NCI-H1436 treated with DMSO at 0.1 percent for 48 hours (cell line): Measurements from ENCODE around the gene BHLHE40.
"Not testable (repeated sequence)": the region's sequence is repeated elsewhere in the genome, so short reads cannot be mapped to it uniquely, and the experiment has no call there.

Experiments
- DNase-seq: peaks from one replicate; lab custom pipeline; 2025; lab: John Stamatoyannopoulos, UW

Gene BHLHE40

DNA sequence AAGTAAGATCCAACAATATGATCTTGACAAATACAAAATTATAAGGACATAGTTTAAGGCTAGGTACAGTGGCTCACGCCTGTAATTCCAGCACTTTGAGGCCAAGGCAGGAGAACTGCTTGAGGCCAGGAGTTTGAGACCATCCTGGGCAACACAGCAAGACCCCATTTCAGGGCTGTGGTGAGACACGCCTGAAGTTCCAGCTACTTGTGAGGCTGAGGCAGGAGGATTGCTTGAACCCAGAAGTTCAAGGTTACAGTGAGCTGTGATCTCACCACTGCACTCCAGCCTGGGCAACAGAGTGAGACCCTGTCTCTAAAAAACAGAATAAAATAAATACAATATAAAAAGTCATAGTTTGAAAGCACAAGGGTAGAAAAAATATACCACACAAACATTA is 17.4 kb upstream of the BHLHE40 start:
- not testable (repeated sequence) for DNase-seq

DNA sequence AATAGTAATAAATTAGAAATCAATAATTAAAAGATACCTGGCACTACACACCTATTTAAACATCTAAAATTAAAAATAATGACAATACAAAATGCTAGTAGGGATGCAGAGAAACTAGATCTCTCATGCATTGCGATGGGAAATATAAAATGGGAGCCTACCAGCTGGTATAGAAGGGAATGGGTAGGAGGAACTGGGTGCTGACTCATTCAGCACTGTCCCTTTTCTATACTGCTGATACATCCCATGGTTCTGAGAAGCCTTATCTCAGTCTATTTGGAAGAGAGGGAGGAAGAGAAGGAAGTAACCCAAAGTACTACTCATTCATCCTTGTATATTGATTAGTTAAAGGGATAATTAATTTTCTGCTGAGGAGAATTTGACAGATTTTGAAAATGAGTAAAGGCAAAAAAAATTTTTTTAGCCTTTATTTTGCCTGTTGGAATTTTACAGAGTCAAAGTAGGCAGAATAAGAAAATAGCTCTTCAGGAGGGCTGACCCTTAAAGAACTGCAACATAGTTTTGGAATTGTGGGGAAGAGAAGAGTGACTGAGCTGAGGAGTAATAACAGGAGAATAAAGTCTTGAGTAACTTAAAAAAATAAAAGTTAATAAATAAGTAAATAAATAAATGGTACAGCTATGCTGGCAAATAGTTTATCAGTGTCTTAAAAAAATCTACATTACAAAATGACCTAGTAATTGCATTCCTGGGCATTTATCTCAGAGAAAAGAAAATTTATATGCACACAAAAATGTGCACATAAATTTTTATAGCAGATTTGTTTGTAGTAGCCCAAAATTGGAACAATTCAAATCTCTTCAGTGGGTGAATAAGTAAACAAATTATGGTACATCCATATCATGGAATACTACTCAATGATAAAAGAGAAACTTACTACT is 15.3 kb upstream of the BHLHE40 start:
- no peak for DNase-seq

DNA sequence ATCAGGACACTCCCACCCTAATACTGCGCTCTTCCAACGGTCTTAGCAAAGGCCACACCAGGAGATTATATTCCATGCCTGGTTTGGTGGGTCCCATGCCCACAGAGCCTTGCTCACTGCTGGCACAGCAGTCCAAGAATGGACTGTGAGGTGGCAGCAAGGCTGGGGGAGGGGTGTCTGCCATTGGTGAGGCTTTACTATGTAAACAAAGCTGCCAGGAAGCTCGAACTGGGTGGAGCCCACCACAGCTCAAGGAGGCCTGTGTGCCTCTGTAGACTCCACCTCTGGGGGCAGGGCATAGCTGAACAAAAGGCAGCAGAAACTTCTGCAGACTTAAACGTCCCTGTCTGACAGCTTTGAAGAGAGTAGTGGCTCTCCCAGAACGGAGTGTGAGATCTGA is 13.2 kb upstream of the BHLHE40 start:
- not testable (repeated sequence) for DNase-seq

DNA sequence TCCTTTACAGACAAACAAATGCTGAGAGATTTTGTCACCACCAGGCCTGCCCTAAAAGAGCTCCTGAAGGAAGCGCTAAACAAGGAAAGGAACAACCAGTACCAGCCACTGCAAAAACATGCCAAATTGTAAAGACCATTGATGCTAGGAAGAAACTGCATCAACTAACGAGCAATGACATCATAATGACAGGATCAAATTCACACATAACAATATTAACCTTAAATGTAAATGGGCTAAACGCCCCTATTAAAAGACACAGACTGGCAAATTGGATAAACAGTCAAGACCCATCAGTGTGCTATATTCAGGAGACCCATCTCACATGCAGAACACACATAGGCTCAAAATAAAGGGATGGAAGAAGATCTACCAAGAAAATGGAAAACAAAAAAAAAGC is 11.6 kb upstream of the BHLHE40 start:
- DNase-seq: not testable (repeated sequence)

DNA sequence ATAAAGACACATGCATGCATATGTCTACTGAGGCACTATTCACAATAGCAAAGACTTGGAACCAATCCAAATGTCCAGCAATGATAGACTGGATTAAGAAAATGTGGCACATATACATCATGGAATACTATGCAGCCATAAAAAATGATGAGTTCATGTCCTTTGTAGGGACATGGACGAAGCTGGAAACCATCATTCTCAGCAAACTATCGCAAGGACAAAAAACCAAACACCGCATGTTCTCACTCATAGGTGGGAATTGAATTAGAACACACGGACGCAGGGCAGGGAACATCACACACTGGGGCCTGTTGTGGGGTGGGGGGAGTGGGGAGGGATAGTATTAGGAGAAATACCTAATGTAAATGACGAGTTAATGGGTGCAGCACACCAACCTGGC is 7.8 kb upstream of the BHLHE40 start:
- not testable (repeated sequence) for DNase-seq

DNA sequence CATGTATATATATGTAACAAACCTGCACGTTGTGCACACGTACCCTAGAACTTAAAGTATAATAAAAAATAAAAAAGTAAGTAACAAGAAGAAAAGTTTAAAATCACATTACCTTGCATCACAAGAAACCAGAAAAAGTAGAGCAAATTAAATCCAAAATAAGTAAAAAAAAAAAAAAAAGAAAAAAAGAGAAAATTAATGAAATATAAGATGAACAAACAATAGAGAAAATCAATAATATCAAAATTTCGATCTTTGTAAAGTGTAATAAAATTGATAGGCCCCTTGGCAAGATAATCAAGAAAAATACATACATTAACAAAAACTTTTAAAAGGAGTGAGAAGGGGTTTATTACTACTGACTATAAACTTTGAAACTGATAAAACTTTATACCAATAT is 7.4 kb upstream of the BHLHE40 start:
- DNase-seq: no peak

DNA sequence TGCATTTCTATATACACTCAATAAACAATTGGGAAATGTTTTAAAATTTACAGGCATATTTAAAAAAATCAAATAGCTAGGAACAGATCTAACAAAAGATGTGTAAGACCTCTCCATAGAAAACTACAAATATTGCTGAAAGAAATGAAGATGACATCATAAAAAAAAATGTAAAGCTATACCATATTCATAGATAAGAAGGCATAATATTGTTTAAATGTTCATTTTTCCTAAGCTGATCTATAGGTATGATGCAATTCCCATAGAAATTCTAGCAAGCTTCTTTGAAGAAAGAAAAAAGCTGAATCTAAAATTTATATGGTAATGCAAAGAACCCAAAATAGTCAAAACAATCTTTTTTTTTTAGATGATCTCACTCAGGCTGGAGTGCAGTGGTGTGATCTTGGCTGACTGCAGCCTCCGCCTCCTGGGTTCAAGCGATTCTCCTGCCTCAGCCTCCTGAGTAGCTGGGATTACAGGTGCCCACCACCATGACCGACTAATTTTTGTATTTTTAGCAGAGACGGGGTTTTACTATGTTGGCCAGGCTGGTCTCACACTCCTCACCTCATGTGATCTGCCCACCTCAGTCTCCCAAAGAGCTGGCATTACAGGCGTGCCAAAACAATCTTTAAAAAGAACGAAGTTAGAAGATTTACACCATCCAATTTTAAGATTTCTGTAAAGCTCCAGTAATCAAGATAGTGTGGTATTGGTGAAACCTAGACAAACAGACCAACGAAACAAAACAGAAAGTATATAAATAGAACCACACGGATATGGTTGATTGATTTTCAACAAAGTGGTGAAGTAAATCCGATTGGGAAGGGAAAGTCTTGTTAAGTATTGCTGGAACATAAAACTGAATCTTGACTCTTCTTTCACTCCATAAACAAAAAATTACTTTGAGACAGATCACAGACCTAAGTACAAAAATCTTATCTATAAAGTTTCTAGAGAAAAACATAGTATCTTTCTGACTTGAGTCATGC is 6.3 kb upstream of the BHLHE40 start:
- no peak for DNase-seq

DNA sequence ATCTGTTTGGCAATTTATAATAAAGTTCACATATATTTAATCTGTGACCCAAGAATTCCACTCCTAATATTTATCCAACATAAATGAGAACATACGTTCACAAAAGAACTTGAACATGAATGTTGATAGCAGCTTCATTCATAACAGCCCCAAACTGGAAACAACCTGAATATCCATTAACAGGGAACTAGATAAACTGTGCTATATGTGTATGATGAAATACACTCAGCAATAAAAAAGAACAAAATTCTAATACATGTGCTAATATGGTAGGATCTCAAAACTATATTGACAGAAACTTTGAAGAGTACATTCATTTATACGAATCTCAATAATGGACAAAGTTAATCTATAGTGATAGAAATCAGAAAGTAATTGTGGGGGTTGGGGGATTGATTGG is 5.1 kb upstream of the BHLHE40 start:
- no peak for DNase-seq

DNA sequence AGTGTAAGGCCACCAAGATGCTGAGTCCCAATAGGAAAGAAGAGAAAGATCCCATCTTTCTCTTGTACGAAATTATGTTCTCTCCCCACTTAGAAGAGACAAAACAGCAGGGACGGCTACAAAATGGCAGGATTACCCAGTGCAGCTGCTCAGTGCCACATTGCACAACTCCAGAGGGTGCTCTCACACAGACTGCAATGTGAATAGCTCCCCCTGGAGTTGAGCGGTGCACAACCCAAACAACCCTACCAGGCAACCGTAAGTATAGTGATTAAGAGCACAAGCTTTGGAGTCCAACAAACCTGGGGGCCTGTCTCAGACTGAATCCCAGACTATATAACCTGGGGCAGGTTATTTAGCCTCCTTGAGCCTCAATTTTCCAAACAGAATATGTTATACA is 3.1 kb upstream of the BHLHE40 start:
- DNase-seq: no peak

DNA sequence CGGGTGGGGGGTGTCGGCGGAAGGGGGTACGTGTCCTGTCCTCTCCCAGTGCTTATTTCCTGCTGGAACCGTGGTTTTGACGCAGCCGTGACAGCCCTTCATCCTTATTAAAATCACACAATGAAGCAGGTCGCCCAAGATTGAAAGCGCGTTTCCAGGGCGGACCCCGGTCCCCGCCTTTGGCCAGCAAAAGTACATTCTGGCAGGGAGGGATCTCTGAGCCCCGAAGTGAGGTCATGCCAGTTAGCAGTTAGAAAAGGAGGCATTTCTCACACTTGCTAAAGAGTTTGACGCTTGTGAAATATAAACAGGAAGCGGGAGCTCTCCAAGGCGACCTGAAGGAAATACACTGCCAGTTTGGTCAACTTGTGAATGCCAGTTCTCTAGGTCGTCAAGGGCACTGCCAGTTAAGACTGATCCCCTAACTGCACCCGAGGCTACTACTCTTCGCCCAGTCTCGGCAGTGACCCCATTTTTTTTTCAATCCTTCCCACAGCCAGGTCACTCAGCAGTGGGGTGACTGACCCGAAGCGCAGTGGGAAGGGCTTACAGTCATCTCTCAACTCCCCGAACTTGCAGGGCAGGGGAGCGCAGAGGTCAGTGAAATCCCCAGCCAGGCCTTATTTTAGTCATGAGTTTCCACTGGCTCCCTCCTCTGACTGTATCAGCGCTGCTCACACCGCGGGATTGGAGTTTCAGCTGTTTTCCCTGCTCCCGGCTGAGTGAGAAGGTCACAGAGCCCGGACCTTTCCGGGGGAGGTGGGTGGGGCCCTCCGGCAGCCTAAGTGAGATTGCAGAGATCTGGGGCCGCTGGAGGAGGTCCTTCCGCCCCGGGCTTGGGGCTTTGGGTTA is 2.0 kb upstream of the BHLHE40 start:
- no peak for DNase-seq

DNA sequence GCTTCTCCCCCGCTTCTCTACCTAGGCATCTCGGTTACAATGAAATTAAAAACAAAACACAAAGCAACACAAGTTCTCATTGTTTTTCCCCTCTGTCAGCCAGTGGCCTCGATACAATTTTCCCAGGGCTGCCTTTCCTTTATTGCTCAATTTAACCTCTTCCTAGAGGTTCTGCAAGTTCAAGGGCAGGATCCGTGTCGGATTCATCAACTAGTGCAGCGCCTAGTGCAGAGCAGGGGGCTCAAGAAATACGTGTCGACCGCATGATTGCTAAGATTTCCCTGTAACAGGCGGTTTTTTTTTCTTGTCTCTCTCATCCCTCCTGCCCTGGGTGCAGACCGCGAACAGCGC is 1.4 kb upstream of the BHLHE40 start:
- no peak for DNase-seq

DNA sequence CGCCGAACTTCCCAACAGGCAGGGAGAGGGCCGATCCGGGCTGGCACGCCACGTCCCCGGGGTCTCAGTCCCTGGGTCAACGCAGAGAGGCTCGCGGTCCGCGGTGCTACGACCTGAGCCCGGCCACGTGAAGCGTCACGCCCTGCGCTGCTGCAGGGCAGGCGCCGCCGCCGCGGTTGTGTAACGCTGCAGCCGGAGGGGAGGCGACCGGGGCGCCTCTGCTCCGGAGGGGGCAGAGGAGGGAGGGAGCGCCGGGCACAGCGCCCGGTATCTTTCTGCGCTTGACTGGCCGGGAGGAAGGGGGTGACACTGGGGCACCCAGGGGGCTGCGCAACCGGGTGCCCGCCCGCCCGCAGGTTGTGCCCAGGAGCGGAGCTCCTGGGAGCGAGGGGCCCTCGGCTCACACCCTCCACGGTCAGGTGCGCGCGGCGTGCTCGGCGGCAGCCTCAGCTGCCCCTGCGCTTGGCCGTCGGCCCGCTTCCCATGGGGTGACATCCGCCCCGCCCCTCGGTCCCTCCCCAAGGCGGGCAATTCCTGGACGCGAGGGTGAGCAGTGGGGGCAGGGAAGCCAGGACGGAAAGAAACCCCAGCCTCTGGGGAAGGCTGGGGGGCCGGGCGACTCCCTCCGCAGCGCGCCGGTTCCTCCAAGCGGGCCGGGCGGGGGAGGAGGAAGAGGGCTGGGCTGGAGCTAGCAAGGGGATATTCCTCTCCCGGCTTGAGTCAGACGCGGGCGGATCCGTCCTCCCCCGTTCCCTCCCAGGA is 852 bp upstream of the BHLHE40 start:
- DNase-seq: no peak

DNA sequence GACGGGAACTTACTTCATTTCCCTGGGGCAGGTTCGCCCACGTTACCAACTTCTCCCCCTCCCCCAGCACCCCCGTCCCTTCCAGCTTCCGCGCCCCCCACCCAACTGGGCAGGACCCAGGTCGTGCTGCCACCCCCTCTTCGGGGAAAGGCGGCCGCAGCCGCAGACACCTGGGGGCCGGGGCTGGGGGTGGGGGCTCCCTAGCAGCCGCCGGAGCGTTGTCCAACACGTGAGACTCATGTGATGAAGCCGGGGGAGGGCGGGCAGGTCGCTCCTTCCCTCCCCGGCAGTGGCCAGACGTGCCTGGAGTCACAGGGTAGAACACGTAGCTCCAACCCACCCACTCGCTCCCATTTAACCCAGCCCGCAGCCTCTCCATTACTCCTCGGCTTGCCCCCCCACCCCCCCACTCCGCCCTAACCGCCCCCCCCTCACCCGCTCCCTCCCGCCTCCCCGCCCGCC is 240 bp upstream of the BHLHE40 start:
- DNase-seq: no peak

DNA sequence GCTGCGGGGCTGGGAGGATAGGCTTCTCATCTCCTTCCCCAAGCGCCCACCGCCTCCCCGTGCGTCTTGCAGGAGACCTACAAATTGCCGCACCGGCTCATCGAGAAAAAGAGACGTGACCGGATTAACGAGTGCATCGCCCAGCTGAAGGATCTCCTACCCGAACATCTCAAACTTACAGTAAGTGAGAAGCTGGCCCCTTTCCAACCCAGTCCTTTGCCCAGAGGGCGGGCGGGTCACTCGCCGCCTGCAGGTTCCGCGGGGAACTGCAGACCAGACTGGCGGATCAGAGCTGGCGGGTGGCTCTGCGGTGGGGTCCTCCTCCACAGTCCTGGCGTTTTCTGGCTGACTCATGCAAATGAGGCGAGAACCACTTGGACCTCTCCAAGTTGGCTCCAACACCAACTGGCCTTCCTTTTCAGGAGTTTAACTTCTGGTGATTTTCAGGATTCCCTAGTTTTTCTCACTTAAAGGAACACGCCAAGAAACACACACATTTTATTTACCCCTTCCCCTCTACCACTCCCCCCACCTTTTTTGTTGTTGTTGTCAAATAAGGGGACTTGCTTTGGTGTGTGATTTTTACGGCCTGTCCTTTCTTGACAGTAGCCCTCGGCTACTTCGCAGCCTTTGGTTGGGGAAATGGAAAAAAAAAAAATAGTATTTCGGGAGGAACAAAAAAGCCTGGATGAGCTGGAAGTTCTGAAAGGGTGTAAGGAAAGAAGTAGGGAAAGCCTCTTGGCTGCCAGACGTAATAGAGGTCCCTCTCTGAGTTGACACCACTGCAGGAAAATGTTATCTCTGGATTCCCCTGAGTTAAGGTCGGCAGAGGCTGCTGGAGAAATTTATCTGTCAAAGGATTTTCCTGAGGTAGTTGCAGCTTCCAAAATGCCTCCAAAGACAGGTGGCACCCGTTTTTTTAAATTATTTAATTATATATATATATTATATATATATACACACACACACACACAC is 1.3 kb downstream of the BHLHE40 start:
- DNase-seq: no peak

DNA sequence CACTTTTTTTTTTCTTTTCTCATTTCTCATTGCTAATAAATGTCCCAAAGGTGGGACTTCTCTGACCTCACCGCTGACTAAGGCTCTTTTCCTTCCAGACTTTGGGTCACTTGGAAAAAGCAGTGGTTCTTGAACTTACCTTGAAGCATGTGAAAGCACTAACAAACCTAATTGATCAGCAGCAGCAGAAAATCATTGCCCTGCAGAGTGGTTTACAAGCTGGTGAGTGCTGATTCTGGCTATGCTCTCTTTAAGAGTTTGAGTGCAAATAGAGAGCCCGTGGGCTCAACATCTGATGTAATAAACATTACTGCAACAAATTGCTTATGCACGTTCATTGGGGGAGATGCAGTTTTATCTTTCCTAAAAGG is 2.0 kb downstream of the BHLHE40 start:
- DNase-seq: no peak

DNA sequence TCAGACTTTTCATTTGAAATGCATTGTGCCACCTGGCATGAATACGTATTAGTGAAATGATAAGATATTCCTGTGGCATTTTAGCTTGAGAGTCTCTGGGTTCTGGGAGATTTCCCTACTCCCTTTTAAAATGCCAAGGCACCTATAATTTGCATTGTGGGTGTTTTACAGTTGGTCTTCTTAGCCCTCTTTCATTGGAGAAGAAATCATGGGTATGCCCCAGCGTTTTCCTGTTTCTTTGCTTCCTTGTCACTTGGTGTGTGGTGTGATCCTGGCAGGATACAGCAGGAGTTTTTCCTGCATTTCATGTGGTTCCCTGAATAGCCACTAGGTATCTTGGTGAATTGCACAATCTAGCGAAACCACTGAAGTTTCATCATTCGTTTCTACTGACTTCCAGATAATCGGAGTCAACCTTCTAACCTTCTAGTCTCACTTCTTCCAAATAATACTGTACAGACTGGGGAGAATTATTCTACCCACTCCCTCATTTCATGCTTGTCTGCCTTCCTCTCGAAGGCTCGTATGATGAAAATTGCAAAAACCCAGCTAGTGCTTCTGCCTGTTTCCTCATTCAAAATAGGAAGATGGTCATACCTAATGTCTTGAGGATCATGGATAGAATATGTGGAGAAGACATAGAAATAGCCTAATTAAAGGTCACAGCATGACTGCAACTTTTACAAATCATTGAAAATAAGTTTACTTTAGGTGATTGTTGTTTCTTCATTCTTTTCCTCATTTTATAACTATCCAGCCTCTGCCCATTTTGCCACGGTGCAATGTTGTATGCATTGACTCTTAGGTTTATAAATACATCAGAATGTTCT is 2.6 kb downstream of the BHLHE40 start:
- no peak for DNase-seq

DNA sequence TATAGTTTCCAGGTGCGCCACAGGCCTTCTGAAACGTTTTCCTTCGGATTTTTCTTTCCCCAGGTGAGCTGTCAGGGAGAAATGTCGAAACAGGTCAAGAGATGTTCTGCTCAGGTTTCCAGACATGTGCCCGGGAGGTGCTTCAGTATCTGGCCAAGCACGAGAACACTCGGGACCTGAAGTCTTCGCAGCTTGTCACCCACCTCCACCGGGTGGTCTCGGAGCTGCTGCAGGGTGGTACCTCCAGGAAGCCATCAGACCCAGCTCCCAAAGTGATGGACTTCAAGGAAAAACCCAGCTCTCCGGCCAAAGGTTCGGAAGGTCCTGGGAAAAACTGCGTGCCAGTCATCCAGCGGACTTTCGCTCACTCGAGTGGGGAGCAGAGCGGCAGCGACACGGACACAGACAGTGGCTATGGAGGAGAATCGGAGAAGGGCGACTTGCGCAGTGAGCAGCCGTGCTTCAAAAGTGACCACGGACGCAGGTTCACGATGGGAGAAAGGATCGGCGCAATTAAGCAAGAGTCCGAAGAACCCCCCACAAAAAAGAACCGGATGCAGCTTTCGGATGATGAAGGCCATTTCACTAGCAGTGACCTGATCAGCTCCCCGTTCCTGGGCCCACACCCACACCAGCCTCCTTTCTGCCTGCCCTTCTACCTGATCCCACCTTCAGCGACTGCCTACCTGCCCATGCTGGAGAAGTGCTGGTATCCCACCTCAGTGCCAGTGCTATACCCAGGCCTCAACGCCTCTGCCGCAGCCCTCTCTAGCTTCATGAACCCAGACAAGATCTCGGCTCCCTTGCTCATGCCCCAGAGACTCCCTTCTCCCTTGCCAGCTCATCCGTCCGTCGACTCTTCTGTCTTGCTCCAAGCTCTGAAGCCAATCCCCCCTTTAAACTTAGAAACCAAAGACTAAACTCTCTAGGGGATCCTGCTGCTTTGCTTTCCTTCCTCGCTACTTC is 3.8 kb downstream of the BHLHE40 start:
- no peak for DNase-seq
